HG03558 (cell line): Measurements from ENCODE around the gene C16orf74.

ENCODE experiments used
- ATAC-seq: cut with Tn5 transposase; IDR thresholded peaks from one replicate; pipeline ENCODE4 v1.9.1; 2021; ENCODE audit warnings: moderate number of reproducible peaks; ENCODE audit not compliant: unreplicated experiment; ENCODE audit errors: extremely low read depth

Gene C16orf74

DNA sequence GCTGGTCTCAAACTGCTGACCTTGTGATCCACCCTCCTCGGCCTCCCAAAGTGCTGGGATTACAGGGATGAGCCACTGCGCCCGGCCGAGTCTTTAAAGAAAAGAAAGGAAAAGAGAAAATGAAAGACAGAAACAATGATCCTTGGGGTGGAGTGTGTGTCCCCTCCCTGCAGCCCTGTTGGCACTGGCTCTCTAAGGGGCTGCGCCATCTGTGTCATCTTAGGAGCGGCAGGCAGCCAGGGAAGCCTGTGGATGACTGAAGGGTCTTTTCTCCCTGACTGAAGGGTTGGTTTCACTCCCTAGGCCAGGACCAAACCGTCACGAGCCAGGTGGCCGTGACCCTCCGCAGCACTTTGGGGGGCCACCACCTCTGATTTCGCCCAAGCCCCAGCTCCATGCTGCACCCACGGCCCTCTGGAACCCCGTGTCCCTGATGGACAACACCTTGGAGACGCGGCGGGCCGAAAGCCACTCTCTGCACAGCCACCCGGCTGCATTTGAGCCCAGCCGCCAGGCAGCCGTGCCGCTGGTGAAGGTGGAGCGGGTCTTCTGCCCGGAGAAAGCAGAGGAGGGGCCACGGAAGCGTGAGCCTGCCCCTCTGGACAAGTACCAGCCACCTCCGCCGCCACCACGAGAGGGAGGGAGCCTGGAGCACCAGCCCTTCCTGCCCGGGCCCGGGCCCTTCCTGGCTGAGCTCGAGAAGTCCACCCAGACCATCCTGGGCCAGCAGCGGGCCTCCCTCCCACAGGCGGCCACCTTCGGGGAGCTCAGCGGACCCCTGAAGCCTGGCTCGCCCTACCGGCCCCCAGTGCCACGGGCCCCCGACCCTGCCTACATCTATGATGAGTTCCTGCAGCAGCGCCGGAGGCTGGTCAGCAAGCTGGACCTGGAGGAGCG lies 89.8 kb downstream of the C16orf74 start:
- no peak for ATAC-seq

DNA sequence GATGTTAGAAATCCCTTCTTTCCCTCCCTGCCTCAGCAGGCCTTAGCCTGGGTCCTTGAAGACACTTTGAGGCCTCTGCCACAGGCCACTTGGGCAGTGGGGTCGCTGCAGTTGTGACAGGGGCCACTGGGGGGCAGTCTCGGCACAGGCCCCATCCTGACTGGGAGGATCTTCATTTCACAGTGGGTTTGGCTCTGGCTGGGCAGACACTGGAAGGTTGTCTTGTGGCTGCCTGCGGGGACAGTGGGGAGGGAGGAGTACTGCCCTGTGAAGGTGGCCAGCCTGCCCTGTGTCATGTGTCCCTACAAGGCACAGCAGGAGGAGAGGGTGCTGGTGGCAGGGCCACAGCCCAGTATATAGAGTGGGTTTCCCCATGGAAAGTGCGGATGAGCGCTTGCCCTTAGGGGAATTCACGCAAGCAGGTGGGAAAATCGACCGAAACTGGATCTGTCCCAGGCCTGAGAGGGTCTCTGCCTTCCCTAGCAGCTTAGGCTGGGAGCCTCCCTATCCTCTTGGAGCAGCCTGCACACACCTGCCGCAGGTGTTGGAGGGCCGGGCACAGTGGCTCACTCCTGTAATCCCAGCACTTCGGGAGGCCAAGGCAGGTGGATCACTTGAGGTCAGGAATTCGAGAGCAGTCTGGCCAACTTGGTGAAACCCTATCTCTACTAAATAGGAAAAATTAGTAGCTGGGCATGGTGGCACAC lies 90.9 kb downstream of the C16orf74 start:
- no peak for ATAC-seq

DNA sequence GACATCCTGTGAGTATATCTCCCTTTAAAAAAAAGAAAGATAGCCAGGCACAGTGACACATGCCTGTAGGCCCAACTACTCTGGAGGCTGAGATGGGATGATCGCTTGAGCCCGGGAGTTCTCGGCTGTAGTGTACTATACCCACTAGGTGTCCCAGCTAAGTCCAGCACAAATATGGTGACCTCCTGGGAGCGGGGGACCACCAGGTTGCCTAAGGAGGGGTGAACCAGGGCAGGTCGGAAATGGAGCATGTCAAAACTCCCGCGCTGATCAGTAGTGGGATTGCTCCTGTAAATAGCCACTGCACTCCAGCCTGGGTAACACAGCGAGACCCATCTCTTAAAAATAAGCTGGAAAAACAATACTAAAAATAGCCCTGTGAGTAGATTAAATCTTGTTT lies 91.6 kb downstream of the C16orf74 start:
- ATAC-seq, result no peak

DNA sequence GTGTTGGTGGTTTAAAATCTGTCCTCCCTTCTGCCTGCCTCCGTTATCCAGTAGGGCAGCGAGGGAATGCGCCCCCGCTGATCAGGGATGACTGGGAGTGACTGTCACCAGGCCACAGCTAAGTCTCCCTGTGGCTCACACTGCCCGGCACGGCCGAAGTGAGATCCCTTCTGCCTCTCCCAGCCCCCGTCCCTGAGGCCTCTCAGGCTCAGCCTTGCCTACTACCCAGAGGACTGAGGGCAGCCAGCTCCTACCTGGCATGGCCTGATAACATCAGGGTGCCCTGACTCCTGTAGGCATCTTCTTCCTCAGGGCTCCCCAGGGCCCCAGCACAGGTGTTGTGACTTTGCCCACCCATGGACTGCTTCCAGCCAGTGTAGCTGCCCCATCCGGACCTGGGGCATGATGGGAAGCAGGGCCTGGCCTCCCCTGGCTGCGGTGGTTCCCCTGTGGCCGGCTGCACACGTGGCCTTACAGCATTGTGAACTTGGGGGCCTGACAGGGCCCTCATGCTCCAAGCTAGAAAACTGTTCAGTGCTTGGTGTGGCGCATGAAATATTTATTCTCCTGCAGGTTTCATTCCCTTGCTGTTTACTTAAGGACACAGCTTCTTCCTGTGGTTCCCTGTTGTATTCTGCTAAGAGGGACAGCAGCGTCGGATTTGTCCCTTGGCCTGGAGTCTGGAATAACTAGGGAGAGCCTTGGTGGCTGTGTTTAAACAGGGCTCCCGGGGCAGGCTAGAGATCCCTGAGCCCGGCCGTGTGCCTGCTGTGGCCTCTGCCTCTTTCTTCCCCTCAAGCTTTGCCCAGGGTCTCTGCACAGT lies 92.2 kb downstream of the C16orf74 start:
- ATAC-seq, result no peak

DNA sequence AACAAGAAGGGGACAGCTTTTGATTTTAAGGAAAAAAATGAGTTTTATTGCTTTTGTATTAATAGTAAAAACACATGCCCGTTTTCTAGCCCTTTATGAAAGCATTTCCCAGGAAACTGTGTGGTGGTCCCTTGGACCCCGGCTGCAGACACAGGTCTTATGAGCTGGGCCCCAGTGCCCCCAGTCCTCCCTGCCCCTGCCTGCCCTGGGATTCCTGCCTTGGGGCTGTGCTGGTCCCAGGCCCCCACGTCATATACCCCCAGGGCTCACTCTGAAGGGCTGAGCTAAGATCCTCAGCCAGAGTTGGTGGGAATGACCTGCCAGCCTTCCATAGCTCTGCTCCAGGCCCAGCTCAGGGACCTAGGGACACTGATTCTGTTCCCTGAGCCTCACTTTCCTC lies 92.9 kb downstream of the C16orf74 start:
- no peak for ATAC-seq
